Smooth muscle cell (in vitro differentiated cells): ENCODE measurements around the gene FERMT2. TPM values are rescaled to one million over a fixed set of nuclear protein-coding genes. Genes with fewer than 3 reads are reported as not detected.
A peak's percentile ranks its signal among the peaks of the same experiment; 100 is the strongest.

ENCODE experiments used
- DNase-seq: peaks from one replicate; lab custom pipeline; 2025; ENCODE audit not compliant: unreplicated experiment; lab: John Stamatoyannopoulos, UW
- H2AFZ ChIP-seq: fragments of 200-600 bp; sonication (generic); 2 replicates; pipeline ENCODE4 v1.6.0; 2016; ENCODE audit warnings: antibody characterized with exemption, low read depth, mild to moderate bottlenecking
- H3F3A ChIP-seq: fragments of 200-600 bp; sonication (generic); 2 replicates; pipeline ENCODE4 v1.6.0; 2017; ENCODE audit warnings: antibody characterized with exemption, low read depth
- H3K27ac ChIP-seq: fragments of 200-600 bp; sonication (generic); 2 replicates; pipeline ENCODE4 v1.5.1; 2016; ENCODE audit warnings: low read depth, mild to moderate bottlenecking
- H3K27me3 ChIP-seq: fragments of 200-600 bp; sonication (generic); 2 replicates; pipeline ENCODE4 v1.6.1; 2016; ENCODE audit warnings: low read depth, mild to moderate bottlenecking
- H3K36me3 ChIP-seq: fragments of 200-600 bp; sonication (generic); 2 replicates; pipeline ENCODE4 v1.5.1; 2016; ENCODE audit warnings: low read depth
- H3K4me1 ChIP-seq: fragments of 200-600 bp; sonication (generic); 2 replicates; pipeline ENCODE4 v1.5.1; 2016; ENCODE audit warnings: low read depth
- H3K4me2 ChIP-seq: fragments of 200-600 bp; sonication (generic); 2 replicates; pipeline ENCODE4 v1.6.0; 2016; ENCODE audit warnings: mild to moderate bottlenecking
- H3K4me3 ChIP-seq: fragments of 200-600 bp; sonication (generic); 2 replicates; pipeline ENCODE4 v1.5.1; 2016; ENCODE audit warnings: mild to moderate bottlenecking
- H3K79me2 ChIP-seq: fragments of 200-600 bp; sonication (generic); 2 replicates; pipeline ENCODE4 v1.6.0; 2016; ENCODE audit warnings: low read depth, mild to moderate bottlenecking
- H3K9ac ChIP-seq: fragments of 200-600 bp; sonication (generic); 2 replicates; pipeline ENCODE4 v1.6.0; 2016; ENCODE audit warnings: low read depth
- H3K9me3 ChIP-seq: fragments of 200-600 bp; sonication (generic); replicated peaks from 2 replicates; pipeline ENCODE4 v1.5.1; 2016; ENCODE audit warnings: low read depth
- H4K20me1 ChIP-seq: fragments of 200-600 bp; sonication (generic); 2 replicates; pipeline ENCODE4 v1.6.0; 2016; ENCODE audit warnings: low read depth
- CTCF ChIP-seq: fragments of 200-600 bp; sonication (generic); IDR thresholded peaks from 2 replicates; pipeline ENCODE4 v1.5.1; 2017; ENCODE audit warnings: borderline replicate concordance, mild to moderate bottlenecking, antibody characterized with exemption; ENCODE audit not compliant: insufficient read depth, poor library complexity, severe bottlenecking
- WGBS: methylation state at CpG from one replicate; pipeline ENCODE4 v1.1.7; 2016; ENCODE audit warnings: low lambda C conversion rate; 5-methylcytosine and 5-hydroxymethylcytosine counted together
- polyA plus RNA-seq: library from polyadenylated mRNA; unstranded; fragments of >200 nt; fragmentation: Nextera tagmentation; extraction: Ambion mirVana; gene quantifications from 2 replicates; pipeline ENCODE4 v1.2.1, GENCODE V29; 2016
- total RNA-seq: library from RNA; depleted of rRNA; stranded (reverse); fragments of >200 nt; gene quantifications from 2 replicates; pipeline ENCODE4 v1.2.3, GENCODE V29; 2014

Gene FERMT2
- total and polyA plus RNA-seq, 2 experiments from 2014 or later: 112 to 271 TPM

GRCh38 chr14:52853522-52853854, 97.4 kb downstream of the FERMT2 start:
- Histone ChIP-seq H3K79me2 (no peaks in the 10 kb centered on the region), H3K9me3 (no peaks in the 10 kb centered on the region), H3K4me2 (peak overlapping the region; percentile 51), H3K4me1 (peaks cover 4% of the 10 kb centered on the region), H4K20me1 (no peaks in the 10 kb centered on the region), H2AFZ (no peak overlapping the region), H3K36me3 (peaks cover 10% of the 10 kb centered on the region), H3K9ac (no peak overlapping the region), H3K4me3 (no peak overlapping the region), H3K27me3 (no peaks in the 10 kb centered on the region), H3K27ac (peak overlapping the region; percentile 32), H3F3A (peaks cover 31% of the 10 kb centered on the region)
- TF ChIP-seq CTCF: no peak
- DNase-seq: no peak
- WGBS: 35% methylated on average over 3 of the region's 3 CpGs

GRCh38 chr14:52852810-52853521, 97.9 kb downstream of the FERMT2 start:
- WGBS: 38% methylated on average over 2 of the region's 2 CpGs
- no peaks in the 10 kb centered on the region for H3K9me3 ChIP-seq

GRCh38 chr14:52850451-52850909, 100.4 kb downstream of the FERMT2 start:
- no peaks in the 10 kb centered on the region for H3K9me3 ChIP-seq
- H3K79me2 ChIP-seq: no peaks in the 10 kb centered on the region
- no peak overlapping the region for H3K4me3 ChIP-seq
- no peak for TF ChIP-seq CTCF
- H3K27ac ChIP-seq: no peak overlapping the region
- H3K27me3 ChIP-seq: no peaks in the 10 kb centered on the region
- peaks cover 13% of the 10 kb centered on the region for H3F3A ChIP-seq
- 54% methylated on average over 7 of the region's 7 CpGs for WGBS
- no peak for DNase-seq
- H3K36me3 ChIP-seq: no peaks in the 10 kb centered on the region
- H3K4me1 ChIP-seq: peaks cover 4% of the 10 kb centered on the region
- H2AFZ ChIP-seq: no peak overlapping the region
- no peak overlapping the region for H3K4me2 ChIP-seq
- H4K20me1 ChIP-seq: no peaks in the 10 kb centered on the region
- no peak overlapping the region for H3K9ac ChIP-seq

More at GRCh38 chr14:52852810-52853521, 97.9 kb downstream of the FERMT2 start:
- no peak for TF ChIP-seq CTCF
- Histone ChIP-seq H3K4me2 (peak overlapping the region; percentile 51), H3K9ac (no peak overlapping the region), H3K27ac (peak overlapping the region; percentile 32), H3F3A (peaks cover 25% of the 10 kb centered on the region), H3K27me3 (no peaks in the 10 kb centered on the region), H2AFZ (no peak overlapping the region), H4K20me1 (no peaks in the 10 kb centered on the region), H3K4me1 (peaks cover 4% of the 10 kb centered on the region), H3K79me2 (no peaks in the 10 kb centered on the region), H3K36me3 (peaks cover 5% of the 10 kb centered on the region), H3K4me3 (no peak overlapping the region)
- no peak for DNase-seq

GRCh38 chr14:52848626-52849025, 102.2 kb downstream of the FERMT2 start:
- Histone ChIP-seq H3K9ac (no peak overlapping the region), H3K9me3 (no peaks in the 10 kb centered on the region), H3K4me3 (no peak overlapping the region), H2AFZ (no peak overlapping the region), H3F3A (peaks cover 6% of the 10 kb centered on the region), H3K79me2 (no peaks in the 10 kb centered on the region), H4K20me1 (no peaks in the 10 kb centered on the region), H3K4me1 (peaks cover 4% of the 10 kb centered on the region), H3K27me3 (no peaks in the 10 kb centered on the region), H3K27ac (no peak overlapping the region), H3K36me3 (no peaks in the 10 kb centered on the region), H3K4me2 (no peak overlapping the region)
- 86% methylated on average over 5 of the region's 5 CpGs for WGBS
- DNase-seq: no peak
- no peak for TF ChIP-seq CTCF
